Measurements from ENCODE around the gene GALR3. TPM values are rescaled to one million over a fixed set of nuclear protein-coding genes. Genes with fewer than 3 reads are reported as not detected.

GALR3 gene
- total and polyA plus RNA-seq, 2 donors (not counting 1 experiment from before 2014, with no cell fraction given) = not detected

DNA sequence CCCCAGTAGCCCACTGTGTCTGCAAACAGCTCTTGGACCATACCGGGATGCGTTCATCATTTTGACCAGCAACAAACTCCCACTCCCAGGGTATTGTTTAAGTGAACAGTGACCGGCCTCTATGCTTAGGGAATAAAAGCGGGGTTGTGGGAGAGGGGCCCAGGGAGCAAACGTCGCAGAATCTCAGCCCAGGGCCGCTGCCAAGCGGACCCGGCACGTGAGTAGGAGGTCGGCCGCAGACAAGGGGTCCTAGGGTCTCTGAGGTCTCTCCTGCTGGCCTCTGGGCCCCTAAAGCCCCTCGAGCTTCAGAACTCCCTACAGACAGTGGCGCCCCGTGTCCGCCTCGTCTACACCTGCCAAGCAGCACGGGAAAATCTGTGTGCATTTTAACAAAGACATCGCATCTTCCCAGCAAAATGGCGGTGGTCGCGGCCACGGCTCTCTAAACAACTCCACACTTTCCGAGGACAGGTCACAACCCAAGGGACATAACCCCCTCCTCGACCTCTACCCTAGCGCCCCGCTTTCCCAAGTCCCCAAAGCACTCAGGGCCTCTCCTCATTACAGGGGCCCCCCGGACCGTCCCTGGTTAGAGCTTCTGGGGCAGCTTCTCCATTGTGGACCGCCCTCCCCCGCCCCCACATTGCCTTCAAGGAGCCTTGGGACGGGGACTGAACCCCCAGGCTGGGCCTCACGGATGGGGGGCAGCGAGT is 19.4 kb upstream of the GALR3 start:
- no peaks in the 10 kb centered on the region for H3K36me3 ChIP-seq (ENCODE audit: control insufficient read depth, insufficient read depth, low read length)
- peak overlapping the region; percentile 25 for H3K4me2 ChIP-seq (ENCODE audit: extremely low read depth, insufficient read depth, low read length)
- TF ChIP-seq EZH2 (IDR thresholded peaks at IDR 0.05; ENCODE audit: low read length, missing control alignments) = no peak
- TF ChIP-seq, protein P1, sequence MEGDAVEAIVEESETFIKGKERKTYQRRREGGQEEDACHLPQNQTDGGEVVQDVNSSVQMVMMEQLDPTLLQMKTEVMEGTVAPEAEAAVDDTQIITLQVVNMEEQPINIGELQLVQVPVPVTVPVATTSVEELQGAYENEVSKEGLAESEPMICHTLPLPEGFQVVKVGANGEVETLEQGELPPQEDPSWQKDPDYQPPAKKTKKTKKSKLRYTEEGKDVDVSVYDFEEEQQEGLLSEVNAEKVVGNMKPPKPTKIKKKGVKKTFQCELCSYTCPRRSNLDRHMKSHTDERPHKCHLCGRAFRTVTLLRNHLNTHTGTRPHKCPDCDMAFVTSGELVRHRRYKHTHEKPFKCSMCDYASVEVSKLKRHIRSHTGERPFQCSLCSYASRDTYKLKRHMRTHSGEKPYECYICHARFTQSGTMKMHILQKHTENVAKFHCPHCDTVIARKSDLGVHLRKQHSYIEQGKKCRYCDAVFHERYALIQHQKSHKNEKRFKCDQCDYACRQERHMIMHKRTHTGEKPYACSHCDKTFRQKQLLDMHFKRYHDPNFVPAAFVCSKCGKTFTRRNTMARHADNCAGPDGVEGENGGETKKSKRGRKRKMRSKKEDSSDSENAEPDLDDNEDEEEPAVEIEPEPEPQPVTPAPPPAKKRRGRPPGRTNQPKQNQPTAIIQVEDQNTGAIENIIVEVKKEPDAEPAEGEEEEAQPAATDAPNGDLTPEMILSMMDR (conservative IDR thresholded peaks at IDR 0.05 in 1 of 2, IDR thresholded peaks at IDR 0.05 in 1 of 2; ENCODE audit: low read depth in 1 of 2, low read length in 2 of 2) = no peak
- H3K4me3 ChIP-seq (replicated peaks in 1 of 4; ENCODE audit: control extremely low read depth in 1 of 4, insufficient read depth in 1 of 4, low read depth in 3 of 4, low read length in 4 of 4) = peak overlapping the region in 1 of 4 experiments; percentile 71
- no peak for DNase-seq (ENCODE audit: low read depth in 2 of 2)
- peaks cover 12% of the 10 kb centered on the region for H3K4me1 ChIP-seq (ENCODE audit: control insufficient read depth, extremely low read depth, insufficient read depth, low read length)
- H4K20me1 ChIP-seq (ENCODE audit: control insufficient read depth, extremely low read depth, insufficient read depth, low read length) = no peaks in the 10 kb centered on the region
- H3K27ac ChIP-seq (ENCODE audit: insufficient read depth, low read length) = no peak overlapping the region
- H3K9ac ChIP-seq (ENCODE audit: insufficient read depth, low read length) = no peak overlapping the region
- H3K79me2 ChIP-seq (ENCODE audit: control insufficient read depth, insufficient read depth, low read length) = peaks cover 19% of the 10 kb centered on the region
- no peak overlapping the region for H2AFZ ChIP-seq (ENCODE audit: low read length)
- no peaks in the 10 kb centered on the region for H3K27me3 ChIP-seq (ENCODE audit: control insufficient read depth, insufficient read depth, low read length)
- H3K9me3 ChIP-seq (ENCODE audit: control insufficient read depth, insufficient read depth, low read depth, low read length) = no peaks in the 10 kb centered on the region

DNA sequence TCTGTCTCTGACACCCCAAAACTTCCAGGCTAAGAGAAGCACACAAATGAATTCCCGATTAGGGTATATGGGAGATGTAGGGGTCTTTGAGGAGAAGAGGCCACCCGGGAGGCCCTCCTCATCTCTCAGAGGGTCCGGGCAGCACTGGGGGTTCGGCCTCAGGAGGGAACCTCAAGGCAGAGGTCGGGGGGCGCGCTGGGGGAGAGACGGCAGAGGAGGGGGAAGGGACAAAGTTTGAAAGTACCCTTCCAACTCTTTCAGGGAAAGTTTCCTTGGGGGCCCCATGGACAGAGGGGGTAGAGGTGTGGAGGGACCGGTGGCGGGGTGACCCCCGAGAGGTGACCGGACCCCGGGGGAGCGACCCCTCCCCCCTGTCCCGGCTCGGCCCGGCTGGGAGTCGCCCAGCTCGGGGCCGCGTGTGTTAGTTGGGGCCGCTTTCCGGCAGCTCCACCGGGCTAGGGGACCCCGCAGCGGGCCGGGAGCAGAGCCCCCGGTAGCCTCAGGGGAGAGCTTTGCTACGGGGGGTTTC is 18.8 kb upstream of the GALR3 start:
- Histone ChIP-seq H3K4me2 (ENCODE audit: extremely low read depth, insufficient read depth, low read length) (peak overlapping the region; percentile 95), H4K20me1 (ENCODE audit: control insufficient read depth, extremely low read depth, insufficient read depth, low read length) (no peaks in the 10 kb centered on the region), H3K4me3 (replicated peaks in 1 of 4; ENCODE audit: control extremely low read depth in 1 of 4, insufficient read depth in 1 of 4, low read depth in 3 of 4, low read length in 4 of 4) (peak overlapping the region in 3 of 4 experiments; percentile 24 to 71 (median 31)), H3K36me3 (ENCODE audit: control insufficient read depth, insufficient read depth, low read length) (no peaks in the 10 kb centered on the region), H3K27ac (ENCODE audit: insufficient read depth, low read length) (peak overlapping the region; percentile 85), H3K9me3 (ENCODE audit: control insufficient read depth, insufficient read depth, low read depth, low read length) (no peaks in the 10 kb centered on the region), H3K27me3 (ENCODE audit: control insufficient read depth, insufficient read depth, low read length) (no peaks in the 10 kb centered on the region), H3K79me2 (ENCODE audit: control insufficient read depth, insufficient read depth, low read length) (peaks cover 19% of the 10 kb centered on the region), H2AFZ (ENCODE audit: low read length) (no peak overlapping the region), H3K4me1 (ENCODE audit: control insufficient read depth, extremely low read depth, insufficient read depth, low read length) (peaks cover 12% of the 10 kb centered on the region), H3K9ac (ENCODE audit: insufficient read depth, low read length) (peak overlapping the region; percentile 85)
- DNase-seq (ENCODE audit: low read depth in 2 of 2) = no peak
- TF ChIP-seq, protein P1 (conservative IDR thresholded peaks at IDR 0.05 in 1 of 2, IDR thresholded peaks at IDR 0.05 in 1 of 2; ENCODE audit: low read depth in 1 of 2, low read length in 2 of 2) = no peak
- TF ChIP-seq EZH2 (IDR thresholded peaks at IDR 0.05; ENCODE audit: low read length, missing control alignments) = no peak

GRCh38 chr22:37804881-37805809 is 18.0 kb upstream of the GALR3 start:
- H3K4me3 ChIP-seq (replicated peaks in 1 of 4; ENCODE audit: control extremely low read depth in 1 of 4, insufficient read depth in 1 of 4, low read depth in 3 of 4, low read length in 4 of 4) = peak overlapping the region; percentile 71 to 89 (median 80)
- H3K9me3 ChIP-seq (ENCODE audit: control insufficient read depth, insufficient read depth, low read depth, low read length) = no peaks in the 10 kb centered on the region
- no peaks in the 10 kb centered on the region for H3K36me3 ChIP-seq (ENCODE audit: control insufficient read depth, insufficient read depth, low read length)
- no peak for TF ChIP-seq EZH2 (IDR thresholded peaks at IDR 0.05; ENCODE audit: low read length, missing control alignments)
- TF ChIP-seq, protein P1 (conservative IDR thresholded peaks at IDR 0.05 in 1 of 2, IDR thresholded peaks at IDR 0.05 in 1 of 2; ENCODE audit: low read depth in 1 of 2, low read length in 2 of 2) = no peak
- peak overlapping the region; percentile 85 for H3K9ac ChIP-seq (ENCODE audit: insufficient read depth, low read length)
- H3K4me1 ChIP-seq (ENCODE audit: control insufficient read depth, extremely low read depth, insufficient read depth, low read length) = peaks cover 12% of the 10 kb centered on the region
- H3K27ac ChIP-seq (ENCODE audit: insufficient read depth, low read length) = peak overlapping the region; percentile 85
- peaks cover 19% of the 10 kb centered on the region for H3K79me2 ChIP-seq (ENCODE audit: control insufficient read depth, insufficient read depth, low read length)
- H3K27me3 ChIP-seq (ENCODE audit: control insufficient read depth, insufficient read depth, low read length) = no peaks in the 10 kb centered on the region
- peak overlapping the region; percentile 62 for H2AFZ ChIP-seq (ENCODE audit: low read length)
- H3K4me2 ChIP-seq (ENCODE audit: extremely low read depth, insufficient read depth, low read length) = peak overlapping the region; percentile 95
- H4K20me1 ChIP-seq (ENCODE audit: control insufficient read depth, extremely low read depth, insufficient read depth, low read length) = no peaks in the 10 kb centered on the region
- peak; percentile 72 to 85 for DNase-seq (ENCODE audit: low read depth in 2 of 2)

All from fibroblast of lung (primary cell).